Muscle layer of duodenum (tissue), 2 donors: ENCODE results near the gene ATP10A.
A peak's percentile ranks its signal among the peaks of the same experiment; 100 is the strongest.

ENCODE experiments used
- H3K27ac ChIP-seq: one replicate; pipeline ENCODE4 v1.7.0; 2013; ENCODE audit warnings: mild to moderate bottlenecking, low read length
- H3K27me3 ChIP-seq: one replicate; pipeline ENCODE4 v1.7.0; 2013; ENCODE audit warnings: low read depth, mild to moderate bottlenecking, control low read depth, low read length
- H3K36me3 ChIP-seq, 2 donors: one replicate each; pipeline ENCODE4 v1.7.0; 2013; ENCODE audit warnings: low read length in 2 of 2, control low read depth in 1 of 2, mild to moderate bottlenecking in 1 of 2; ENCODE audit not compliant: insufficient read depth in 2 of 2, control insufficient read depth in 1 of 2
- H3K4me1 ChIP-seq, 2 donors: one replicate each; pipeline ENCODE4 v1.7.0; 2013; ENCODE audit warnings: low read length in 2 of 2, mild to moderate bottlenecking in 2 of 2, control low read depth in 1 of 2, moderate library complexity in 1 of 2; ENCODE audit not compliant: insufficient read depth in 2 of 2, control insufficient read depth in 1 of 2
- H3K4me3 ChIP-seq, 2 donors: one replicate each; pipeline ENCODE4 v1.7.0; 2013; ENCODE audit warnings: low read length in 2 of 2, low read depth in 1 of 2, mild to moderate bottlenecking in 1 of 2
- H3K9me3 ChIP-seq, 2 donors: one replicate each; pipeline ENCODE4 v1.7.0; 2013; ENCODE audit warnings: low read length in 2 of 2, control low read depth in 1 of 2, mild to moderate bottlenecking in 1 of 2; ENCODE audit not compliant: control insufficient read depth in 1 of 2
- donor health status: healthy.

ATP10A gene

GRCh38 chr15:25852661-25853524 is 10.2 kb downstream of the ATP10A start:
- Histone ChIP-seq H3K9me3 (no peaks in the 10 kb centered on the region), H3K4me1 (peaks cover 17 to 21% of the 10 kb centered on the region in 2 donors), H3K27me3 (no peaks in the 10 kb centered on the region), H3K36me3 (peaks cover 0 to 6% of the 10 kb centered on the region in 2 donors), H3K4me3 (no peak overlapping the region), H3K27ac (no peak overlapping the region)

GRCh38 chr15:25852027-25852426 is 11.1 kb downstream of the ATP10A start:
- H3K9me3 ChIP-seq = no peaks in the 10 kb centered on the region
- peaks cover 17 to 21% of the 10 kb centered on the region in 2 donors for H3K4me1 ChIP-seq
- no peaks in the 10 kb centered on the region for H3K27me3 ChIP-seq
- no peak overlapping the region for H3K4me3 ChIP-seq
- peaks cover 0 to 6% of the 10 kb centered on the region in 2 donors for H3K36me3 ChIP-seq
- H3K27ac ChIP-seq = no peak overlapping the region

GRCh38 chr15:25850154-25851111 is 12.7 kb downstream of the ATP10A start:
- H3K4me1 ChIP-seq = peaks cover 17 to 21% of the 10 kb centered on the region in 2 donors
- H3K9me3 ChIP-seq = no peaks in the 10 kb centered on the region
- peak overlapping the region; percentile 93 for H3K27ac ChIP-seq
- H3K36me3 ChIP-seq = peaks cover 0 to 6% of the 10 kb centered on the region in 2 donors
- H3K4me3 ChIP-seq = peak overlapping the region; percentile 37 to 59
- H3K27me3 ChIP-seq = no peaks in the 10 kb centered on the region

- peaks cover 0 to 6% of the 10 kb centered on the region in 2 donors for H3K36me3 ChIP-seq
- H3K4me3 ChIP-seq = peak overlapping the region; percentile 37 to 59
- H3K4me1 ChIP-seq = peaks cover 17 to 21% of the 10 kb centered on the region in 2 donors
- H3K27me3 ChIP-seq = no peaks in the 10 kb centered on the region
- H3K27ac ChIP-seq = peak overlapping the region; percentile 93
- no peaks in the 10 kb centered on the region for H3K9me3 ChIP-seq
These were observed 13.8 kb downstream of the ATP10A start for GRCh38 chr15:25849157-25849921.

- Histone ChIP-seq H3K27me3 (no peaks in the 10 kb centered on the region), H3K9me3 (no peaks in the 10 kb centered on the region), H3K4me3 (no peak overlapping the region), H3K4me1 (peaks cover 18 to 22% of the 10 kb centered on the region in 2 donors), H3K36me3 (peaks cover 0 to 6% of the 10 kb centered on the region in 2 donors), H3K27ac (peak overlapping the region; percentile 93)
These were observed 14.4 kb downstream of the ATP10A start for GRCh38 chr15:25848784-25849156.

- Histone ChIP-seq H3K27me3 (no peaks in the 10 kb centered on the region), H3K36me3 (peaks cover 0 to 6% of the 10 kb centered on the region in 2 donors), H3K4me3 (no peak overlapping the region), H3K9me3 (no peaks in the 10 kb centered on the region), H3K27ac (peak overlapping the region; percentile 93), H3K4me1 (peaks cover 21 to 26% of the 10 kb centered on the region in 2 donors)
These were observed 14.8 kb downstream of the ATP10A start for GRCh38 chr15:25848325-25848724.

- peaks cover 0 to 6% of the 10 kb centered on the region in 2 donors for H3K36me3 ChIP-seq
- no peaks in the 10 kb centered on the region for H3K27me3 ChIP-seq
- no peak overlapping the region for H3K27ac ChIP-seq
- peaks cover 20 to 21% of the 10 kb centered on the region in 2 donors for H3K4me1 ChIP-seq
- no peaks in the 10 kb centered on the region for H3K9me3 ChIP-seq
- H3K4me3 ChIP-seq = no peak overlapping the region
These were observed 16.1 kb downstream of the ATP10A start for GRCh38 chr15:25847051-25847450.

- Histone ChIP-seq H3K27me3 (no peaks in the 10 kb centered on the region), H3K4me3 (no peak overlapping the region), H3K36me3 (peaks cover 0 to 6% of the 10 kb centered on the region in 2 donors), H3K27ac (no peak overlapping the region), H3K4me1 (peaks cover 20 to 21% of the 10 kb centered on the region in 2 donors), H3K9me3 (no peaks in the 10 kb centered on the region)
These were observed 16.8 kb downstream of the ATP10A start for GRCh38 chr15:25846377-25846776.

GRCh38 chr15:25844981-25845680 is 18.0 kb downstream of the ATP10A start:
- H3K36me3 ChIP-seq = peaks cover 0 to 4% of the 10 kb centered on the region in 2 donors
- H3K9me3 ChIP-seq = no peaks in the 10 kb centered on the region
- peaks cover 15 to 17% of the 10 kb centered on the region in 2 donors for H3K4me1 ChIP-seq
- H3K4me3 ChIP-seq = no peak overlapping the region
- H3K27me3 ChIP-seq = no peaks in the 10 kb centered on the region
- H3K27ac ChIP-seq = no peak overlapping the region

- Histone ChIP-seq H3K36me3 (no peaks in the 10 kb centered on the region), H3K27me3 (no peaks in the 10 kb centered on the region), H3K9me3 (no peaks in the 10 kb centered on the region), H3K4me1 (peaks cover 13 to 15% of the 10 kb centered on the region in 2 donors), H3K27ac (no peak overlapping the region), H3K4me3 (no peak overlapping the region)
These were observed 18.6 kb downstream of the ATP10A start for GRCh38 chr15:25844542-25844941.
